Upper lobe of right lung (tissue), 1 donor: Measurements from ENCODE around the gene PRRC2A. TPM values are rescaled to one million over a fixed set of nuclear protein-coding genes. Genes with fewer than 3 reads are reported as not detected.

Experiments
- ATAC-seq: fragments of 200-7000 bp; cut with Tn5 transposase; one replicate; pipeline ENCODE4 v1.9.1; 2020; ENCODE audit warnings: mild to moderate bottlenecking, moderate library complexity
- DNase-seq: peaks from one replicate; pipeline ENCODE4 v3.0.0-alpha.2; 2020
- H3K27ac ChIP-seq: fragments of 200-600 bp; one replicate; pipeline ENCODE4 v1.8.0; 2022
- H3K27me3 ChIP-seq: fragments of 200-600 bp; one replicate; pipeline ENCODE4 v1.8.0; 2022; ENCODE audit warnings: mild to moderate bottlenecking
- H3K36me3 ChIP-seq: fragments of 200-600 bp; one replicate; pipeline ENCODE4 v1.8.0; 2022
- H3K4me1 ChIP-seq: fragments of 200-600 bp; one replicate; pipeline ENCODE4 v1.8.0; 2022
- H3K4me3 ChIP-seq: fragments of 200-600 bp; one replicate; pipeline ENCODE4 v1.8.0; 2022; ENCODE audit warnings: mild to moderate bottlenecking
- H3K9me3 ChIP-seq: fragments of 200-600 bp; one replicate; pipeline ENCODE4 v1.8.0; 2022
- CTCF ChIP-seq: fragments of 200-600 bp; IDR thresholded peaks from one replicate; pipeline ENCODE4 v1.8.0; 2022; ENCODE audit warnings: antibody characterized with exemption
- intact Hi-C: fragments of 100-400 bp; cut with DNase I; formaldehyde crosslinking; loops from one replicate; pipeline ENCODE4 v1.11.0; 2022
- total RNA-seq: library from RNA; stranded (reverse); fragmentation: NEBNext Ultra II Directional; extraction: Animal tissue kit (Norgen Biotek cat#: 25700); gene quantifications from one replicate; pipeline ENCODE4 v1.2.1, GENCODE V29; 2021
- donor health status: DM: no; HTN: yes; CAD: no; lungs with severe emphysema.

PRRC2A gene
- total RNA-seq, 1 donor from 2014 or later, result 138 TPM

- ATAC-seq (no peak), DNase-seq (no peak)
- no peaks in the 10 kb centered on the region for H3K27me3 ChIP-seq
- H3K4me3 ChIP-seq, result peak within 1 kb of the TSS; percentile 73
- no peaks in the 10 kb centered on the region for H3K36me3 ChIP-seq
- intact Hi-C loops, result no loop called here
- peaks cover 12% of the 10 kb centered on the region for H3K4me1 ChIP-seq
- no peak for TF ChIP-seq CTCF
- H3K9me3 ChIP-seq, result no peaks in the 10 kb centered on the region
- peak within 1 kb of the TSS; percentile 84 for H3K27ac ChIP-seq
Measured at GRCh38 chr6:31582230-31582643, 38.3 kb upstream of the PRRC2A start, which contains the start of gene LTB. TSS of gene LTB (minus strand) at chr6:31582424. CDS start at chr6:31582417, 7 bp downstream.

- Histone ChIP-seq H3K27ac (peak overlapping the region; percentile 60), H3K4me1 (peaks cover 16% of the 10 kb centered on the region), H3K9me3 (no peaks in the 10 kb centered on the region), H3K4me3 (no peak overlapping the region), H3K27me3 (no peaks in the 10 kb centered on the region), H3K36me3 (no peaks in the 10 kb centered on the region)
- intact Hi-C loops, result no loop called here
- DNase-seq, result no peak
- peak; percentile 22 for TF ChIP-seq CTCF
- ATAC-seq, result no peak
Measured at GRCh38 chr6:31585491-31585890, 35.0 kb upstream of the PRRC2A start.

GRCh38 chr6:31586008-31586407 lies 34.5 kb upstream of the PRRC2A start, which contains the start of gene LST1:
TSS of gene LST1 (plus strand) at chr6:31586277. CDS start at chr6:31587300, 1,023 bp downstream.
- Histone ChIP-seq H3K27ac (peak within 1 kb of the TSS; percentile 60), H3K4me1 (peaks cover 16% of the 10 kb centered on the region), H3K9me3 (no peaks in the 10 kb centered on the region), H3K36me3 (no peaks in the 10 kb centered on the region), H3K27me3 (no peaks in the 10 kb centered on the region), H3K4me3 (peak within 1 kb of the TSS; percentile 35)
- ATAC-seq (peak; percentile 71), DNase-seq (peak; percentile 64)
- TF ChIP-seq CTCF, result no peak
- intact Hi-C loops, result no loop called here

- H3K27me3 ChIP-seq, result no peaks in the 10 kb centered on the region
- H3K27ac ChIP-seq, result peak overlapping the region; percentile 60
- intact Hi-C loops, result no loop called here
- no peak for TF ChIP-seq CTCF
- H3K4me3 ChIP-seq, result peak overlapping the region; percentile 35
- H3K4me1 ChIP-seq, result peaks cover 12% of the 10 kb centered on the region
- no peaks in the 10 kb centered on the region for H3K9me3 ChIP-seq
- ATAC-seq, result peak; percentile 80
- no peaks in the 10 kb centered on the region for H3K36me3 ChIP-seq
- peak; percentile 68 for DNase-seq
Measured at GRCh38 chr6:31586599-31587281, 33.8 kb upstream of the PRRC2A start.

- intact Hi-C loops, result no loop called here
- Histone ChIP-seq H3K27ac (peak overlapping the region; percentile 60), H3K4me1 (peaks cover 10% of the 10 kb centered on the region), H3K27me3 (no peaks in the 10 kb centered on the region), H3K9me3 (no peaks in the 10 kb centered on the region), H3K4me3 (peak overlapping the region; percentile 35), H3K36me3 (no peaks in the 10 kb centered on the region)
- DNase-seq, result no peak
- TF ChIP-seq CTCF, result no peak
- no peak for ATAC-seq
Measured at GRCh38 chr6:31587791-31588777, 32.4 kb upstream of the PRRC2A start.
